ENCODE results near the gene RPS6KA1. TPM values are rescaled to one million over a fixed set of nuclear protein-coding genes. Genes with fewer than 3 reads are reported as not detected.

The RPS6KA1 gene
- total and polyA plus RNA-seq, 9 of the 15 experiments (the other 6 are each of a cell fraction or from before 2014, with no cell fraction given) = 2.4 to 61.0 (median 35.5) TPM

GRCh38 chr1:26498894-26499293, 30.7 kb upstream of the RPS6KA1 start (continued):
- TF ChIP-seq ID3 (CRISPR knock-in tag; IDR thresholded peaks at IDR 0.05) = no peak
- no peak for TF ChIP-seq ID3 (tag; IDR thresholded peaks at IDR 0.05)

GRCh38 chr1:26500488-26501175, 28.9 kb upstream of the RPS6KA1 start:
- intact Hi-C loops (cut with micrococcal nuclease) = loop anchor here (1.0 to 10.0 kb wide), 6 partner anchors 30 to 289 kb away; partner anchors contain the start of gene ARID1A
- ATAC-seq = peak; percentile 85
- WGBS (ENCODE audit: insufficient coverage, low coverage, missing lambda C conversion rate) = under 1% methylated on average over 37 of the region's 74 CpGs
- no peak for FAIRE-seq
- no peaks in the 10 kb centered on the region for H4K20me1 ChIP-seq (replicated peaks; ENCODE audit: control insufficient read depth, insufficient read depth, low read length)
- ChIA-PET POLR2A (interaction anchor here (0.6 to 3.0 kb wide), 31 partner anchors 10 to 400 kb away, joined by 3 to 18 read pairs (median 4); partner anchors contain the start of genes GPATCH3, HMGN2 and RPS6KA1), CTCF (ENCODE audit: low intra/inter-chr PET ratio) (interaction anchor here (0.6 to 2.0 kb wide), 4 partner anchors 177 to 494 kb away, joined by 3 to 9 read pairs (median 4); no protein-coding TSS in a partner anchor)
- peak overlapping the region; percentile 55 for H3K4me3 ChIP-seq
- no peaks in the 10 kb centered on the region for H3K9me3 ChIP-seq (replicated peaks; ENCODE audit: control insufficient read depth, insufficient read depth, low read depth, low read length)
- peaks cover 13 to 29% of the 10 kb centered on the region in 2 experiments for H3K4me1 ChIP-seq (replicated peaks in 1 of 2; ENCODE audit: control insufficient read depth in 2 of 2, insufficient read depth in 2 of 2, low read length in 2 of 2)
- peak overlapping the region; percentile 88 for H2AFZ ChIP-seq (ENCODE audit: low read depth, low read length)
- H3K79me2 ChIP-seq (ENCODE audit: control insufficient read depth, insufficient read depth, low read length) = peaks cover 23% of the 10 kb centered on the region
- peak overlapping the region; percentile 83 to 98 for H3K9ac ChIP-seq (ENCODE audit: insufficient read depth in 1 of 2, low read depth in 2 of 2, low read length in 2 of 2)
- H3K27me3 ChIP-seq (ENCODE audit: control insufficient read depth in 2 of 2, insufficient read depth in 2 of 2, low read length in 2 of 2) = no peaks in the 10 kb centered on the region
- peak overlapping the region; percentile 86 for H3K4me2 ChIP-seq (ENCODE audit: insufficient read depth, low read length)
- H3K27ac ChIP-seq (ENCODE audit: extremely low read depth, low read depth, low read length) = peak overlapping the region; percentile 83
- H3K36me3 ChIP-seq (ENCODE audit: control insufficient read depth, insufficient read depth, low read length) = no peaks in the 10 kb centered on the region
- TSS peak; percentile 79 for BruUV-seq (replicated peaks)
- DNase-seq (ENCODE audit: extremely low read depth in 1 of 4, low spot score in 3 of 4) = peak; percentile 92 to 97 (median 96)
- in situ Hi-C loops (cut with MboI) = no loop called here
- no peaks in the 10 kb centered on the region for H3K9me1 ChIP-seq (ENCODE audit: control insufficient read depth, insufficient read depth, low read length)
- TF ChIP-seq CHD2 (IDR thresholded peaks at IDR 0.05; ENCODE audit: low read depth, low read length) (peak; percentile 65), FOXK1 (CRISPR knock-in tag; IDR thresholded peaks at IDR 0.05; ENCODE audit: borderline replicate concordance) (0 out of 2 replicates have a peak, but pooled peaks have one; percentile 72), NKRF (IDR thresholded peaks at IDR 0.05; ENCODE audit: borderline replicate concordance) (peak; percentile 90), NONO (IDR thresholded peaks at IDR 0.05; ENCODE audit: low read depth in 2 of 2, low read length in 1 of 2) (peak in 1 of 2 experiments; percentile 10; a peak in 2 of 4 replicates), RBM34 (IDR thresholded peaks at IDR 0.05; ENCODE audit: borderline replicate concordance, insufficient read depth, low read length) (0 out of 2 replicates have a peak, but pooled peaks have one; percentile 73), RBBP5 (IDR thresholded peaks at IDR 0.05; ENCODE audit: borderline replicate concordance, insufficient read depth, low read length, poor library complexity, severe bottlenecking) (peak; percentile 58), EGR1 (conservative IDR thresholded peaks at IDR 0.05) (peak; percentile 8; the same call in 1 of the 2 replicates), MYNN (IDR thresholded peaks at IDR 0.05) (0 out of 2 replicates have a peak, but pooled peaks have one; percentile 15), MYNN (CRISPR knock-in tag; IDR thresholded peaks at IDR 0.05) (no peak), DNMT1 (IDR thresholded peaks at IDR 0.05) (peak; percentile 45; the same call in 1 of the 2 replicates), ERF (CRISPR knock-in tag; IDR thresholded peaks at IDR 0.05) (no peak), FOXK2 (conservative IDR thresholded peaks at IDR 0.05 in 1 of 2, IDR thresholded peaks at IDR 0.05 in 1 of 2; ENCODE audit: low read depth in 2 of 2) (peak in 1 of 2 experiments; percentile 18; a peak in 2 of 4 replicates), GABPB1 (CRISPR knock-in tag; IDR thresholded peaks at IDR 0.05) (peak; percentile 80), TEAD4 (IDR thresholded peaks at IDR 0.05; ENCODE audit: low read length) (no peak), TEAD4 (CRISPR knock-in tag; IDR thresholded peaks at IDR 0.05; ENCODE audit: borderline replicate concordance) (no peak), ID3 (CRISPR knock-in tag; IDR thresholded peaks at IDR 0.05) (no peak), ID3 (tag; IDR thresholded peaks at IDR 0.05) (peak; percentile 77)
